H54 (cell line): ENCODE measurements around the gene PRSS36.
"Not testable (repeated sequence)": the region's sequence is repeated elsewhere in the genome, so short reads cannot be mapped to it uniquely, and the experiment has no call there.

ENCODE experiments used
- DNase-seq: peaks from one replicate; pipeline ENCODE4 v3.0.0; 2011; ENCODE audit warnings: low spot score, mixed read lengths; ENCODE audit not compliant: insufficient read length
- FAIRE-seq: peaks from 3 replicates; lab custom pipeline; 2011; peaks lifted over from hg19 to GRCh38; lab: Jason Lieb, UNC
- POLR2A ChIP-seq: IDR thresholded peaks from 2 replicates; pipeline ENCODE4 v1.6.1; 2011; ENCODE audit warnings: low read depth, mild to moderate bottlenecking, low read length

The PRSS36 gene

DNA sequence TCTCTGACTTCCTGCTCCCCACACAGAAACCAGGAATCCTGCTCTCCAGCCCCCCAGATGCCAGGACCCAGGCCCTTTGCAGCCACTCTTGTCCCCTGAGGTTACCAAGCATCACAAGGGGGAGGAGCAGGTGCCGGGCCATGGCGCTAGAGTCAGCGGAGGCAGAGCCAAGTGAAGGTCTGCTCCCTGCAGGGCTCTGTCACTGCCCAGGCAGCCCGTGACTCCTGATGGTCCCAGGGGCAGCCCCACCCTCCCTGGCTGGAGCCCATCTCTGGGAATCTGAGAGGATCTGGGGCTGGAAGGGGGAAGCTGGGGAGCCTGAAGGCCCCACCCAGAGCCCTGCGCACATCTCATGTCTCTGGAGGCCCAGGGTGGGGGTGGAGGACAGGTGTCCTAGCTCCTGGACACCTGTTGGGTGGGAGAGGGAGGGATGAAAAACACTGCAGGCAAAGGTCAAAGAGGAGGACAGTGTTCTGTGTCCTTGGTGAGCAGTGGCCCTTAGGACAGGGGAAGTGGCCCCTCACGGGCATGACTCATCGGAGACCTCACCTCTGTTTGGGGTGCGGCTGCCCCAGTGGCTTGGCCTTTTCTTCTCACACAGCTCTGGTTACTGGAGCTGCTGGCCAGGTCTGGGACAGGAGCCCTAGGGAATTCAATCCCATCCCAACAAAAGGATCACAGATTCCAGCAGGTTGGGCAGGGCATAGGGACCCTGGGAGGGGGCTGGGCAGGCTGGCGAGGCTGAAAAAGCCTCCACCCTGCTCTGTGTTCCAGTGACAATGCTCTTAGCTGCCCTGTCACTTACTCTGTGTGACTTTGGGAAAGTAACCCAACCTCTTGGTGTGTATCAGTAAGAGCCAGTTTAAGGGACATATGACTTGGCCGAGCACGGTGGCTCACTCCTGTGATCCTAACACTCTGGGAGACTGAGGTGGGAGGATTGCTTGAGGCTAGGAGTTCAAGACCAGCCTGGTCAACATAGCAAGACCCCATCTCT is at the start of gene PRSS36:
Gene PRSS36 (minus strand): TSS at position 173 of the 997 bp plus-strand sequence. CDS start 31 bp downstream, at position 142.
- DNase-seq, result no peak
- FAIRE-seq, result no peak

DNA sequence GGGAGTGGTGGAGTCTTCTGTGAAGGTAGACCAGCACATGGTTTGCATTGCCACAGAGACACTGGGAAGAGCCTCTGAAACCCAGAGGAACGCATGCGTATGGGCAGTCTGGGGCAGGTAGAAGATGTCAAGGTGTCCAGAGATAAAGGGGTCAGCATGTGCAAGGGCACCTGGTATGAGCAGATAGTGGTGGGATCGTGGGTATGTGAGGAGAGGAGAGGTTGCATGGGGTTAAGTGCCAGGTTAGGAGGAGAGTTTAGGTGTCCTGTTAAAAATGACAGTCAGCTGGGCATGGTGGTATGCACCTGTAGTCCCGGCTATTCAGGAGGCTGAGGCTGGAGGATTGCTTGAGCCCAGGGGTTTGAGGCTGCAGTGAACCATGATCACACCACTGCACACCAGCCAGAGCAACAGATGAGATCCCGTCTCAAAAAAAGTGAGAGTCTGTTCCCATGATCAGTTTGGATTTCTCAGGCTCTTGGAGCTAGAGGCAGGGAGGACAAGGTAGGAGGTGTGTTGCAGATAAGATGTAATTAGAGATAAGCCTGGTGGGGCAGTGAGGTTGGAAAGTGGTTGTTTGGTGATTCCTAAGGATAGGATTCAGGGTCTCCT is 49.7 kb upstream of the PRSS36 start:
- FAIRE-seq (no peak), DNase-seq (no peak)
- TF ChIP-seq POLR2A, result no peak

More for the DNA sequence above, at the start of gene PRSS36:
- no peak for TF ChIP-seq POLR2A

DNA sequence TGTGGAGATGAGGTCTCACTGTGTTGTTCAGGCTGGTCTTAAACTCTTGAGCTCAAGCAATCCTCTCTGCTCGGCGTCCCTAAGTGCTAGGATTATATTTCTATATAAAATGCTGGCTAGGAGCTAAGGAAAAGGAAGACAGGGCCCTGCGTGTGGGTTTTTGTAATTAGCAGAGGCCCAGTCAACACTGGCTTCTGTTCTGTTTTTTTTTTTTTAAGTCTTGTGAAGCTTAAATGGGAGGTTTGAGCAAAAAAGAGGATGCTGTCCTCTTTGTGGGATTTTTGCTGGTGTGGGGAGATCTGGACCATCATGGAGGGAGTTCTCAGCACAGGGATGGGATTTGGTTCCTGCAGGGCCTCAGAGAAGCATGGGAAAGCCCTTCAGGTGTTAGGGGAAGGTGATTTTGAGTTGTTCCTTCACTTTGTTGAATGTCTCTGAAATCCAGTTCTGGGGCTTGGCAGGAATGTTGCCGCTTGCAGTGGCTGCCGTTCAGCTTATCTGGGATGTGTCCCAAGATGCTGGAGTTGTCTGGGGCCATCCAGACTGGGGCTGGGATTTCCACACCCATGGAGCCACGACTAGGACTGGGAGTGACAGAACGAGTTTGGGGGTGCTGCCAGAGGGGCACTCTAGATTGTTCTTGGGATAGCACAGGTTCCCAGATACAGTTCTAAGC is 48.5 kb upstream of the PRSS36 start:
- DNase-seq, result no peak
- no peak for FAIRE-seq
- TF ChIP-seq POLR2A, result no peak

GRCh38 chr16:31196324-31197088 is 46.6 kb upstream of the PRSS36 start:
- TF ChIP-seq POLR2A, result no peak
- FAIRE-seq (no peak), DNase-seq (no peak)

GRCh38 chr16:31195861-31196260 is 46.0 kb upstream of the PRSS36 start:
- not testable (repeated sequence) for FAIRE-seq, DNase-seq

DNA sequence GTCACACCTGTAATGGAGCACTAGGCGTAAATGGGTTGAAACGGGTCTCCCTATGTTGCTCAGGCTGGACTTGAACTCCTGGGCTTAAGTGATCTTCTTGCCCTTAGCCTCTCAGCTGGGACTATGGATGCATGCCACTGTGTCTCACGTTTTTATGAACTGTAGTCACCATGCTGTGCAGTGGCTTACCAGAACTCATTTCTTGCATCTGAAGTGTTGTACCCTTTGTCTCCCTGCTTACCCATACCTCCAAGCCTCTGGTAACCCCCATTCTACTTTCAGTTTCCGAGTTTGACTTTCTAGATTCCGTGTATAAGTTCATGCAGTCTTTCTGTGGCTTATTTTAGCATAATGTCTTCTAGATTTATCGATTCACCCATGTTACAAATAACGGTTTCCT is 45.0 kb upstream of the PRSS36 start:
- no peak for TF ChIP-seq POLR2A
- no peak for FAIRE-seq
- no peak for DNase-seq

DNA sequence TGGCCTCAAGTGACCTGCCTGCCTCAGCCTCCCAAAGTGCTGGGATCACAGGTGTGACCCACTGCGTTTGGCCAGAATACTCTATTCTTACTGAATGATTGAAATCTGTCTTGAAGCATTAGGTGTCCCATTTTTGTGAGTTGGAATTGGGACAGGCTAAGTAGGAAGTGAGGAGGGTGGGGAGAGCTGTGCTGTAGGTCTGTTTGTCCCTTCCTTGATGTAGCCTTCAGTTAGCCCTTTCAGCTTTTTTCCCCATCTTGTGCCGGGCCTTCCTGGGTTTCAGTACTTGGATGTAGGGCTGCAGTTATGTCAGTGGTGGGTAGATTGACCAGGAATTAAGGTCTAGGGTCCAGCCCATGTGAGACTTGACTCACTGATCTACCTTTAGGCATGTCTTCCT is 44.0 kb upstream of the PRSS36 start:
- no peak for TF ChIP-seq POLR2A
- no peak for FAIRE-seq

DNA sequence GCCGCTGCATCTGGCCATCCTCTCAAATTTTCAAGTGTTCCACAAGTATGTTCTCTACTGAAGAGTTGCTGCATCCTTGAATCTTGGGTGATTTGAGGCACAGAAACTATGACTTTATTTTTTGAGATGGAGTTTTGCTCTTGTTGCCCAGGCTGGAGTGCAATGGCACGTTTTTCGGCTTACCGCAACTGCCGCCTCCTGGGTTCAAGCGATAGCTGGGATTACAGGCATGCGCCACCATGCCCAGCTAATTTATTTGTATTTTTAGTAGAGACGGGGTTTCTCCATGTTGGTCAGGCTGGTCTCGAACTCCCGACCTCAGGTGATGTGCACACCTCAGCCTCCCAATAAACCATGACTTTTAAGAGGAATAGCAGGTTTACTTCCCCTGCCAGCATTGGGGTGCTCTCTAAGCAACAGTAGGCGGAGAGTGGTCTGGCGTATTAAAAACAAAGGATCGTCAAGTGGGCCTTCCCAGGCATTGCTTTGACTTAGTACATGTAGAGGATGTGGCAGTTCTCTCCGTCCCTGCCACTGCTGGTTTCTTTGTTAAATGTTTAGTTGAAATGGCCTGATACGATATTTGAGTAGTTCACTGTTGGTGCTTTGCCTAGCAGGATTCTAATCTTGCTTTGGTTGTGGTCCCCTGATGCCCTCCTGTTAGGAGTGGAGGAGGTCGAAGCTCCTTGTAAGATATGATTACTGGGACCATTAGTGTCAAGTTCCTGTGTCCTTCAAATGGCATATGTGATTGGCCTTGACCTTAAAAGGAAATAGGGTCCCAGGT is 43.2 kb upstream of the PRSS36 start:
- no peak for TF ChIP-seq POLR2A
- DNase-seq (no peak), FAIRE-seq (no peak)

More for the DNA sequence above, 44.0 kb upstream of the PRSS36 start:
- DNase-seq, result no peak

DNA sequence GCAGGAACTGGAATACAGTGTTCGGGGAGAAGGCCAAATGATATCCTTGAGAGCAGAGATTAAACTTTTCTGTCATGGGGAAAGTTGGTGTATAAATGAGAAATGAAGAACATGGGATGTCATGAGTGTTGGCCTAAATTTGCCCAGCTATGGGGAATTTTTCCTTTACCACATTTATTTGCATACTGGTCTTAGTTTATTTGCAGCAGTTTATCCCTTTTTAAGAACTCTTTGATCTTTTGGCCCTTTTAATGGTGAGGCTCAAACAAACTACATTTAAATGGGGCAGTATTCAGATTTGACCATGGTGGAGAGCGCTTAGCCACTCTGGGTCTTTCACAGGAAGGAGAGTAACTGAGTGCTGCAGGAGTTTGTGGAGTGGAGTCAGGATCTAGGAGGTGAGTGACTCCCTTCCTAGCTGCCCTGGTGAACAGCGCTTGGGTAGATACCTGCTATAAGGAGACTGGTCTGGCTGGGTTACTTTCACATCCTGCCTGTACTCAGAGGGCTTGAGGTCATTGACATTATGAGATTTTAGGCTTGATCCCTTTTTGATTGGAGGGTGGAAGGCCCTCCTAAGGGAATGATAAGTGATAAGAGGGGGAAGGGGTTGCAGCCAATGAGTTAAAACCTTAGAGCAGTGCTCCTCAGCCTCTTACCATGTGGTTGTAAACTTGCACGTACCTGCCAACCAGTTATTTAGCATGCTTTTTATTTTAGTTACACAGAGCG is 42.0 kb upstream of the PRSS36 start:
- no peak for DNase-seq
- FAIRE-seq, result no peak
- no peak for TF ChIP-seq POLR2A

- FAIRE-seq, result no peak
- no peak for TF ChIP-seq POLR2A
- DNase-seq, result no peak
Observed at GRCh38 chr16:31190818-31191444, 41.1 kb upstream of the PRSS36 start.

GRCh38 chr16:31190061-31190460 is 40.2 kb upstream of the PRSS36 start:
- no peak for DNase-seq
- no peak for TF ChIP-seq POLR2A
- FAIRE-seq, result no peak

DNA sequence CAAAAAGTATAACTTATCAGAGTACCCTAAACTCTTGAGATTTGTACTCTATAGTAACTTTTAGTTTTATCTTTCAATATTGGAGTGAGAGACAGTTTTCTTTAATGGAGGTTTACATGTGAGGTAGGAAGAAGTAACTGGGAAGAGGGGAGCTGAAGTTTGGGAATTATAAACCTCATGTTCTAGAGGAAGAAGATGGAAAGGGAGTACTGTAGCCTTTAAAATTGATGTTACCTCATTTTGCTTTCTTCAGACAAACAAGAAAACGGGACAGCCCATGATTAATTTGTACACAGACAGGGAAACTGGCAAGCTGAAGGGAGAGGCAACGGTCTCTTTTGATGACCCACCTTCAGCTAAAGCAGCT is 39.5 kb upstream of the PRSS36 start:
- FAIRE-seq (no peak), DNase-seq (no peak)
- TF ChIP-seq POLR2A, result no peak
